Neural crest cell (in vitro differentiated cells): ENCODE data around the gene KIAA0753. TPM values are rescaled to one million over a fixed set of nuclear protein-coding genes. Genes with fewer than 3 reads are reported as not detected.
"Not testable (repeated sequence)": the region's sequence is repeated elsewhere in the genome, so short reads cannot be mapped to it uniquely, and the experiment has no call there.

Source experiments
- DNase-seq: peaks from one replicate; pipeline ENCODE4 v3.0.0; 2021; ENCODE audit warnings: low read depth, mixed read lengths, low spot score
- H3K27ac Mint-ChIP-seq: one replicate; pipeline ENCODE4 v1.8.0; 2021; ENCODE audit warnings: mild to moderate bottlenecking, mixed read lengths; ENCODE audit not compliant: unreplicated experiment
- H3K27me3 Mint-ChIP-seq: 2 replicates; pipeline ENCODE4 v1.8.0; 2021; ENCODE audit warnings: low read depth, mild to moderate bottlenecking, mixed read lengths
- H3K36me3 Mint-ChIP-seq: 2 replicates; pipeline ENCODE4 v1.8.0; 2021; ENCODE audit warnings: low read depth, mild to moderate bottlenecking, mixed read lengths
- H3K4me1 Mint-ChIP-seq: 2 replicates; pipeline ENCODE4 v1.8.0; 2021; ENCODE audit warnings: mixed read lengths
- H3K4me3 Mint-ChIP-seq: one replicate; pipeline ENCODE4 v1.8.0; 2021; ENCODE audit warnings: mild to moderate bottlenecking, mixed read lengths
- H3K9me3 Mint-ChIP-seq: 2 replicates; pipeline ENCODE4 v1.8.0; 2021; ENCODE audit warnings: mixed read lengths
- total RNA-seq: library from RNA; stranded (reverse); gene quantifications from 2 replicates; pipeline ENCODE4 v1.2.1, GENCODE V29; 2021
- TF ChIP-seq, protein P1 (sequence below): fragments of 200-600 bp; sonication (generic); conservative IDR thresholded peaks from 2 replicates; pipeline ENCODE4 v1.5.0; 2021; ENCODE audit warnings: antibody characterized with exemption, mild to moderate bottlenecking

The KIAA0753 gene
- total RNA-seq, 1 donor from 2014 or later: 44.1 TPM

DNA sequence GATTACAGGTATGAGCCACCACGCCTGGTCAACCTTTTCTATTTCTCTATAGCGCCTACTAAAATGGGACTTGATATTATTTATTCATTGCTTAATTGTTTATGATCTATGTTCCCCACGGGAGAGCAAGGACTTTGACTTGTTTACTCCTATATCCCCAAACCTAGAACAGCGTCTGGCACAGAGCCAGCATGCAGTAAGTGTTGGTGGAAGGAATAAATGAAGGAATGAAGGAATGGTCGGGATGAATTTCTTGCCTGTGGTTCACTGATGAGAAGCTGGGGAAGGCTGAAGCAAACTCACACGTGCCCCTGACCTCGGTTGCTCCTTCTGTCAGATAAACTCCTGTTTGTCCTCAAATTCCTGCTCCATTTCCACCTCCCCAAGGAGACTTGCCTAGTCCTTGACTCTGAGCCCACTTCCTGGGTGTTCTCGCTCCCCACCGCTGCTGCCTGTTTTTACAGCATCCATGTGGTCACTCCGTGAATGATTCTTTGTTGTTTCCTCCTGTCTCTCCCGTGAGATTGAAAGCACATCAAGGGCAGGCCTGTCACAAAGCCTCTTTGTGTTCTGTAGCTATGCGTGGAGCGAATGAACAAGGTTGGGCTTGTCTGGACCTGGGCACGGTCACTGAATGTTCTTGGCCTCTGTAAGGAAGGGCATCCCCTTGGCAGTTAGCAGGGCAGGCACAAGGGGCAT is 28.4 kb upstream of the KIAA0753 start:
- H3K27ac Mint-ChIP-seq: no peak overlapping the region
- H3K27me3 Mint-ChIP-seq: peaks cover 26% of the 10 kb centered on the region
- no peak for DNase-seq
- no peaks in the 10 kb centered on the region for H3K9me3 Mint-ChIP-seq
- TF ChIP-seq, protein P1, sequence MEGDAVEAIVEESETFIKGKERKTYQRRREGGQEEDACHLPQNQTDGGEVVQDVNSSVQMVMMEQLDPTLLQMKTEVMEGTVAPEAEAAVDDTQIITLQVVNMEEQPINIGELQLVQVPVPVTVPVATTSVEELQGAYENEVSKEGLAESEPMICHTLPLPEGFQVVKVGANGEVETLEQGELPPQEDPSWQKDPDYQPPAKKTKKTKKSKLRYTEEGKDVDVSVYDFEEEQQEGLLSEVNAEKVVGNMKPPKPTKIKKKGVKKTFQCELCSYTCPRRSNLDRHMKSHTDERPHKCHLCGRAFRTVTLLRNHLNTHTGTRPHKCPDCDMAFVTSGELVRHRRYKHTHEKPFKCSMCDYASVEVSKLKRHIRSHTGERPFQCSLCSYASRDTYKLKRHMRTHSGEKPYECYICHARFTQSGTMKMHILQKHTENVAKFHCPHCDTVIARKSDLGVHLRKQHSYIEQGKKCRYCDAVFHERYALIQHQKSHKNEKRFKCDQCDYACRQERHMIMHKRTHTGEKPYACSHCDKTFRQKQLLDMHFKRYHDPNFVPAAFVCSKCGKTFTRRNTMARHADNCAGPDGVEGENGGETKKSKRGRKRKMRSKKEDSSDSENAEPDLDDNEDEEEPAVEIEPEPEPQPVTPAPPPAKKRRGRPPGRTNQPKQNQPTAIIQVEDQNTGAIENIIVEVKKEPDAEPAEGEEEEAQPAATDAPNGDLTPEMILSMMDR: no peak
- no peaks in the 10 kb centered on the region for H3K36me3 Mint-ChIP-seq
- H3K4me3 Mint-ChIP-seq: no peak overlapping the region
- H3K4me1 Mint-ChIP-seq: peaks cover 17% of the 10 kb centered on the region

DNA sequence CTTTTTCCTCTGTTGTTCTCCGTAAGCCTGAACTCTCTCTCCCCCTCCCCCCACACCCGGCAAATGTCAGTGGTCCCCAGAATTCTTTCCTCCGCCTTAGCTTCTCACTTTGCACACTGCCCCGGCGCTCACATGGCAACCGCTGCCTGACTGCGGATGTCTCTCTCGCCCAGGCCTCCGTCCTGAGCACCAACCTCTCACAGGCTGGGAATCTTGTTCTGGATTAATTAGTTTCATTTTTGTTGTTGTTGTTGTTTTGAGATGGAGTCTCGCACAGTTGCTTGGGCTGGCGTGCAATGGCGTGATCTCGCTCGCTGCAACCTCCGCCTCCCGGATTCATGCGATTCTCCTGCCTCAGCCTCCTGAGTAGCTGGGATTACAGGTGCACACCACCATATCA is 27.7 kb upstream of the KIAA0753 start:
- TF ChIP-seq, protein P1: no peak
- Mint-ChIP-seq H3K4me1 (peaks cover 17% of the 10 kb centered on the region), H3K27ac (no peak overlapping the region), H3K4me3 (no peak overlapping the region), H3K36me3 (no peaks in the 10 kb centered on the region), H3K9me3 (no peaks in the 10 kb centered on the region), H3K27me3 (peaks cover 29% of the 10 kb centered on the region)
- no peak for DNase-seq

DNA sequence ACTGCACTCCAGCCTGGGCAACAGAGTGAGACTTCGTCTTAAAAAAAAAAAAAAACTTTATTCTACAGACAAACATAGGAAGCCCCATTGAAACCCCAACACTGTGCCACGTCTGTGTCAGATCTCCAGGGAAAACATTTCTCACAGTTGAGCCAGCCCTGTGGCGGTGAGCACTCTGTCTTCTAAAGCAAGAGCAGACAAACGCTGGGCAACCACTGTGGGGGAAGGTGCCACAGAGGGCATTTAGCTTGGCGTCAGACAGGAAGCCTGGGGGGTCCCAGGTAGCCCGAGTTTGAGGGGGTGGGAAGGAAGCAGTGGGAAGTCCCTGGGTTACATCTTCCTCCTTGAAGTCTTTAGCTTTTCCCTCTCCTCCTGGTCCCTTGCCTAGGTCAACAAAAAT is 27.0 kb upstream of the KIAA0753 start:
- Mint-ChIP-seq H3K4me1 (peaks cover 17% of the 10 kb centered on the region), H3K36me3 (no peaks in the 10 kb centered on the region), H3K27me3 (peaks cover 34% of the 10 kb centered on the region), H3K4me3 (no peak overlapping the region), H3K9me3 (no peaks in the 10 kb centered on the region), H3K27ac (no peak overlapping the region)
- DNase-seq: no peak
- TF ChIP-seq, protein P1: no peak

DNA sequence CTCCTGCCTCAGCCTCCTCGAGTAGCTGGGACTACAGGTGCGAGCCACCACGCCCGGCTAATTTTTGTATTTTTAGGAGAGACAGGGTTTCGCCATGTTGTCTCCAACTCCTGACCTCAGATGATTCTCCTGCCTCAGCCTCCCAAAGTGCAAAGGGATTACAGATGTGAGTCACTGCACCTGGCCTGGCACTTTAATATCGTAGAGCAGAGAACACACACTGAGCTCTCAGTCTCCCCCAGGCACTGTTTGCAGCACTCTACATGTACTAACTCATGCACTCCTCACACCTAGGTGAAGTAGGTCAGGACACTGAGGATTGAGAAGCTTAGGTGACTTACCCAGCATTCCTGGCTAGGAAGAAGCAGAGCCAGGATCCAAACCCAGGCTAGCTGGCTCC is 26.0 kb upstream of the KIAA0753 start:
- no peaks in the 10 kb centered on the region for H3K36me3 Mint-ChIP-seq
- TF ChIP-seq, protein P1: no peak
- no peaks in the 10 kb centered on the region for H3K9me3 Mint-ChIP-seq
- H3K4me3 Mint-ChIP-seq: no peak overlapping the region
- H3K27me3 Mint-ChIP-seq: peaks cover 42% of the 10 kb centered on the region
- no peak for DNase-seq
- peaks cover 17% of the 10 kb centered on the region for H3K4me1 Mint-ChIP-seq
- no peak overlapping the region for H3K27ac Mint-ChIP-seq

DNA sequence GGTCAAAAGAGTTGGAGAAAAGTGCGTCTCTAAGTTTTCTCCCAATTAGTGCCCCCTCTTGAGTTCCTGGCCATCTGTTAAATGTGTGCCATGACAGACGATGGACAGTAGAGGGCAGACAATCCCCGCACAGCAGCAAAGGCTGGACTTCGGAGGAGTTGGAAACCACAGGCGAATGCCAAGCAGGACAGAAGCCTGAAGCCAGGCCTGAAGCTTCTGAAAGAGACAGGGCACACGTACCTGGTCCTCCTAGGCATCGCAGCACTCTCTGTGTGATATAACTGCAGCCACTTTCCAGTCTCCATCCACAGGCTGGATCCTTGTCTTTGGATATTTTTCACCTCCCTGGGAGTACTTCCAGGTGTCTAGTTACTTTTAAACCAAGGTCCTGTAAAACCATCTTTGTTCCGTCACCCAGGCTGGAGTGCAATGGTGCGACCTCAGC is 25.6 kb upstream of the KIAA0753 start:
- TF ChIP-seq, protein P1: peak; percentile 91
- no peak overlapping the region for H3K27ac Mint-ChIP-seq
- peak; percentile 65 for DNase-seq
- no peak overlapping the region for H3K4me3 Mint-ChIP-seq
- no peaks in the 10 kb centered on the region for H3K9me3 Mint-ChIP-seq
- H3K27me3 Mint-ChIP-seq: peaks cover 46% of the 10 kb centered on the region
- H3K4me1 Mint-ChIP-seq: peaks cover 17% of the 10 kb centered on the region
- H3K36me3 Mint-ChIP-seq: no peaks in the 10 kb centered on the region

DNA sequence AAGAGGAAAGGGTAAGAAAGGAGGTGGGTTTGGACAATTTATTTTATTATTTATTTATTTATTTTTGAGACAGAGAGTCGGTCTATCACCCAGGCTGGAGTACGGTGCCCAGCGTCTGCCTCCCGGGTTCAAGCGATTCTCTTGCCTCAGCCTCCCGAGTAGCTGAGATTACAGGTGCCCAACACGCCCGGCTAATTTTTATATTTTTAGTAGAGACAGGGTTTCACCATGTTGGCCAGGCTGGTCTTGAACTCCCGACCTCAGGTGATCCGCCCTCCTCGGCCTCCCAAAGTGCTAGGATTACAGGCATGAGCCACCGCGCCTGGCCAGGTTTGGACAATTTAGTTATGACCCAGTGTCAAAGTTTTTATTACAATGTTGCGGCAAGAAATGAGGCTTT is 22.7 kb upstream of the KIAA0753 start:
- DNase-seq, H3K4me3 Mint-ChIP-seq: not testable (repeated sequence)
- H3K27me3 Mint-ChIP-seq: peaks cover 66% of the 10 kb centered on the region

More for the DNA sequence above, 22.7 kb upstream of the KIAA0753 start:
- H3K4me1 Mint-ChIP-seq, H3K27ac Mint-ChIP-seq, H3K9me3 Mint-ChIP-seq, H3K36me3 Mint-ChIP-seq: not testable (repeated sequence)
